GM06990 (cell line): Measurements from ENCODE around the gene MICALL1.

Experiments
- DNase-seq: peaks from one replicate; pipeline ENCODE4 v3.0.0-alpha.2; 2011; ENCODE audit not compliant: insufficient read length; ENCODE audit errors: extremely low read depth
- H3K27me3 ChIP-seq: replicated peaks from 2 replicates; pipeline ENCODE4 v1.6.0; 2011; ENCODE audit warnings: low read length; ENCODE audit not compliant: control insufficient read depth, insufficient read depth
- H3K36me3 ChIP-seq: 2 replicates; pipeline ENCODE4 v1.5.1; 2011; ENCODE audit warnings: low read length; ENCODE audit not compliant: control insufficient read depth, insufficient read depth
- H3K4me3 ChIP-seq: replicated peaks from 2 replicates; pipeline ENCODE4 v1.5.1; 2011; ENCODE audit warnings: low read depth, mild to moderate bottlenecking, control low read depth, low read length
- TF ChIP-seq, protein P1 (sequence below): IDR thresholded peaks from 2 replicates; pipeline ENCODE4 v1.5.1; 2011; ENCODE audit warnings: low read length, control low read depth, mild to moderate bottlenecking, inconsistent platforms; ENCODE audit not compliant: insufficient read depth, poor library complexity, severe bottlenecking

Gene MICALL1

DNA sequence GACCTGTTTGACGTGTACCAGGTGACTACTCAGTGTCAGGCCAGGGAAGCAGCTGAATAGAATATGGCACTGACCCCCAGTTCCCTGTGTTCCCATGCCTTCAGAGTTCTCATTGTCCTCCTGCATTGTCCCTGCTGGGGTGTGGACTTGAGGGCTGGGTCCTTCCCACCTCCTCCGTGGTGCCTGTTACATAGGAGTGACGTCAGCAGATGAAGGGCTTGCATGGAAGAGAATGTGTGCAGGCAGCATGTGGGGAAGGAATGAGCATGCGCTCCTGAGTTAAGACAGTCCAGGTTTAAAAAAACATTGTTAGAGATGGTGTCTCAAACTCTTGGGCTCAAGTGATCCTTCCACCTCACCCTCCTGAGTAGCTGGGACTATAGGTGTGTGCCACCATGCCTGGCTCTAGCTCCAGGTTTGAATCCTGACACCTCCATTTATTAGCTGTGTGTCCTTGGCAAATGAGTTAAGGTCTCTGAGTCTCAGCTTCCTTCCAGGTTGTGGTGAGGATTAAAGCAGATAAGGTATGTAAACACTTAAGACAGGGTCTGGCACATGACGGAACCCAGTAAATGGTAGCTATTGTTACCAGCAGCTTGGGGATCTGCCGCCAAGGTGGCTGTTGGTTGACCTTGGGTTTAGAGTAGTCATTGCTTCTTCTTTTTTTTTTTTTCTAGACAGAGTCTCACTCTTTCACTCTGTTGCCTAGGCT lies 85.8 kb downstream of the MICALL1 start:
- Histone ChIP-seq H3K27me3 (no peaks in the 10 kb centered on the region), H3K4me3 (no peak overlapping the region), H3K36me3 (no peaks in the 10 kb centered on the region)
- TF ChIP-seq, protein P1, sequence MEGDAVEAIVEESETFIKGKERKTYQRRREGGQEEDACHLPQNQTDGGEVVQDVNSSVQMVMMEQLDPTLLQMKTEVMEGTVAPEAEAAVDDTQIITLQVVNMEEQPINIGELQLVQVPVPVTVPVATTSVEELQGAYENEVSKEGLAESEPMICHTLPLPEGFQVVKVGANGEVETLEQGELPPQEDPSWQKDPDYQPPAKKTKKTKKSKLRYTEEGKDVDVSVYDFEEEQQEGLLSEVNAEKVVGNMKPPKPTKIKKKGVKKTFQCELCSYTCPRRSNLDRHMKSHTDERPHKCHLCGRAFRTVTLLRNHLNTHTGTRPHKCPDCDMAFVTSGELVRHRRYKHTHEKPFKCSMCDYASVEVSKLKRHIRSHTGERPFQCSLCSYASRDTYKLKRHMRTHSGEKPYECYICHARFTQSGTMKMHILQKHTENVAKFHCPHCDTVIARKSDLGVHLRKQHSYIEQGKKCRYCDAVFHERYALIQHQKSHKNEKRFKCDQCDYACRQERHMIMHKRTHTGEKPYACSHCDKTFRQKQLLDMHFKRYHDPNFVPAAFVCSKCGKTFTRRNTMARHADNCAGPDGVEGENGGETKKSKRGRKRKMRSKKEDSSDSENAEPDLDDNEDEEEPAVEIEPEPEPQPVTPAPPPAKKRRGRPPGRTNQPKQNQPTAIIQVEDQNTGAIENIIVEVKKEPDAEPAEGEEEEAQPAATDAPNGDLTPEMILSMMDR = no peak
- DNase-seq = no peak
